Cardiac muscle cell (in vitro differentiated cells and primary cell): ENCODE data around the gene PLA2G4F. TPM values are rescaled to one million over a fixed set of nuclear protein-coding genes. Genes with fewer than 3 reads are reported as not detected.

ENCODE experiments used
- DNase-seq, 2 donors: peaks; one replicate each; pipeline versions ENCODE4 v3.0.0 to v3.0.0-alpha.2; 2010 to 2017; ENCODE audit warnings: low read depth in 1 of 2, low spot score in 1 of 2
- H3K27ac ChIP-seq: fragments of 200-600 bp; sonication (generic); 2 replicates; pipeline ENCODE4 v1.5.1; 2016
- H3K27me3 ChIP-seq: fragments of 200-600 bp; sonication (generic); 2 replicates; pipeline ENCODE4 v1.6.0; 2016; ENCODE audit warnings: control low read depth
- H3K36me3 ChIP-seq: fragments of 200-600 bp; sonication (generic); 2 replicates; pipeline ENCODE4 v1.5.1; 2016; ENCODE audit warnings: control low read depth
- H3K4me1 ChIP-seq: fragments of 200-600 bp; sonication (generic); 2 replicates; pipeline ENCODE4 v1.8.1; 2017; ENCODE audit warnings: low read depth, mild to moderate bottlenecking, mixed run types
- H3K4me3 ChIP-seq: fragments of 200-600 bp; sonication (generic); 2 replicates; pipeline ENCODE4 v1.5.1; 2016; ENCODE audit warnings: mild to moderate bottlenecking
- H3K9me3 ChIP-seq: fragments of 200-600 bp; sonication (generic); 2 replicates; pipeline ENCODE4 v1.5.1; 2017; ENCODE audit warnings: low read depth, mild to moderate bottlenecking, control low read depth
- polyA plus RNA-seq: library from polyadenylated mRNA; unstranded; fragments of >200 nt; fragmentation: Nextera tagmentation; extraction: Ambion mirVana; gene quantifications from 2 replicates; pipeline ENCODE4 v1.2.1, GENCODE V29; 2016
- total RNA-seq: library from RNA; depleted of rRNA; stranded (reverse); fragments of >200 nt; gene quantifications from 2 replicates; pipeline ENCODE4 v1.2.3, GENCODE V29; 2016
- TF ChIP-seq, protein P1 (sequence below): IDR thresholded peaks from 2 replicates; pipeline ENCODE4 v1.5.1; 2012; ENCODE audit warnings: low read depth, mild to moderate bottlenecking, low read length

PLA2G4F gene
- total and polyA plus RNA-seq, 2 experiments from 2014 or later, result 1.2 to 2.9 TPM

- no peak overlapping the region for H3K4me3 ChIP-seq
- no peaks in the 10 kb centered on the region for H3K36me3 ChIP-seq
- TF ChIP-seq, protein P1, sequence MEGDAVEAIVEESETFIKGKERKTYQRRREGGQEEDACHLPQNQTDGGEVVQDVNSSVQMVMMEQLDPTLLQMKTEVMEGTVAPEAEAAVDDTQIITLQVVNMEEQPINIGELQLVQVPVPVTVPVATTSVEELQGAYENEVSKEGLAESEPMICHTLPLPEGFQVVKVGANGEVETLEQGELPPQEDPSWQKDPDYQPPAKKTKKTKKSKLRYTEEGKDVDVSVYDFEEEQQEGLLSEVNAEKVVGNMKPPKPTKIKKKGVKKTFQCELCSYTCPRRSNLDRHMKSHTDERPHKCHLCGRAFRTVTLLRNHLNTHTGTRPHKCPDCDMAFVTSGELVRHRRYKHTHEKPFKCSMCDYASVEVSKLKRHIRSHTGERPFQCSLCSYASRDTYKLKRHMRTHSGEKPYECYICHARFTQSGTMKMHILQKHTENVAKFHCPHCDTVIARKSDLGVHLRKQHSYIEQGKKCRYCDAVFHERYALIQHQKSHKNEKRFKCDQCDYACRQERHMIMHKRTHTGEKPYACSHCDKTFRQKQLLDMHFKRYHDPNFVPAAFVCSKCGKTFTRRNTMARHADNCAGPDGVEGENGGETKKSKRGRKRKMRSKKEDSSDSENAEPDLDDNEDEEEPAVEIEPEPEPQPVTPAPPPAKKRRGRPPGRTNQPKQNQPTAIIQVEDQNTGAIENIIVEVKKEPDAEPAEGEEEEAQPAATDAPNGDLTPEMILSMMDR, result no peak
- no peaks in the 10 kb centered on the region for H3K27me3 ChIP-seq
- H3K27ac ChIP-seq, result no peak overlapping the region
- no peaks in the 10 kb centered on the region for H3K4me1 ChIP-seq
- no peaks in the 10 kb centered on the region for H3K9me3 ChIP-seq
- no peak for DNase-seq
Observed at GRCh38 chr15:42141795-42142667, 14.4 kb downstream of the PLA2G4F start.

DNA sequence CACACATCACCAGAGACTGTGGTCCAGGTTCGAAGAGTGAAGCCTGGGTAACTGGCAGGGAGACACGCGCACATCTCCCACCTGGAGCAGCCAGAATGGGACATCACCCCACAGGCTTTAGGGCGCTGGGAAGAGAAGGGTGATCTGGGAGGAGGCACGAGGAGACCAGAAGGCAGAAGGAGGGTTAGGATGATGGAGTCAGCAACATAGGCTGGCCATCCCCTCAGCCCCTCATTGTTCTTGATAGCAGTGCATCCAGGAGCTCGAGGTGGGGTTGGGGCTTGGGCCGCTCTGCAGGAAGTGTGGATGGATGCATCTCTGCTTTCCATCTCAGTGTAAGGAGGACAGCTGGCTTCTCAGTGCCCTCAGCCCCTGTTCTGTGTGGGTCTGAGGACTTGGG lies 15.2 kb downstream of the PLA2G4F start:
- H3K36me3 ChIP-seq, result no peaks in the 10 kb centered on the region
- H3K27me3 ChIP-seq, result no peaks in the 10 kb centered on the region
- TF ChIP-seq, protein P1, result no peak
- no peak overlapping the region for H3K27ac ChIP-seq
- no peak overlapping the region for H3K4me3 ChIP-seq
- no peaks in the 10 kb centered on the region for H3K9me3 ChIP-seq
- DNase-seq, result no peak
- H3K4me1 ChIP-seq, result no peaks in the 10 kb centered on the region

DNA sequence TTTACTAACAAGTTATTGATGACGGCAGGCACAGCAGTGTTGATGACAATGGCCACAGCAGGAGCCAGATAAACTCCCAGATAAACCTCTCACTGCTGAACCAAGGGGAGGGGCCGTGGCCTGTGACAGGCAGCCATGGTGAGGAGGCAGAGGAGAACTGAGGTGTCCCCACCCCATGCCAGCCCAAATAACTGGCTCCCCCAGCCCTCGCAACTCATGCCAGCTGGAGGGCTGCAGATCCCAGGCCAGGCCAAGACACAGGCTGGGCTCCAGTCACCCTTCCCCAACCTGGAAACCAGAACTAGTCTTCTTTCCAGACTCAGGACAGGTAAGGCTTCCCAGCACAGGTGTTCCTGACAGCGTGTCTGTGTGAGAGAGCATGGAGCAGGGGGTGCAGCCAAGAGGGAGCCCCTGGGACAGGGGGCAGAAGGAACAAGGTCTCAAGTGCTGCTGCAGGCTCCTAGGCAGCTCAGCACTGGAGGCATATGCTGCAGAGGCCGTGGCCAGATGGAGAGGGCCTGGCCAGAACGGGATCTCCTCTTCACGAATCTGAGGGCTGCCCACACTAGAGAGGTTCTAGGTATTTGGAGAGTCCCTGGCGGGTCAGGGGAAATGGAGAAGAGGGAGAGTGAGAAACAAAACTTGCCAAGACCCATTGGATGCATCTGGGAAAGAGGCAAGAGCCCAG lies 15.9 kb downstream of the PLA2G4F start:
- Histone ChIP-seq H3K27me3 (no peaks in the 10 kb centered on the region), H3K27ac (no peak overlapping the region), H3K4me1 (no peaks in the 10 kb centered on the region), H3K9me3 (no peaks in the 10 kb centered on the region), H3K36me3 (no peaks in the 10 kb centered on the region), H3K4me3 (no peak overlapping the region)
- TF ChIP-seq, protein P1, result no peak
- no peak for DNase-seq

DNA sequence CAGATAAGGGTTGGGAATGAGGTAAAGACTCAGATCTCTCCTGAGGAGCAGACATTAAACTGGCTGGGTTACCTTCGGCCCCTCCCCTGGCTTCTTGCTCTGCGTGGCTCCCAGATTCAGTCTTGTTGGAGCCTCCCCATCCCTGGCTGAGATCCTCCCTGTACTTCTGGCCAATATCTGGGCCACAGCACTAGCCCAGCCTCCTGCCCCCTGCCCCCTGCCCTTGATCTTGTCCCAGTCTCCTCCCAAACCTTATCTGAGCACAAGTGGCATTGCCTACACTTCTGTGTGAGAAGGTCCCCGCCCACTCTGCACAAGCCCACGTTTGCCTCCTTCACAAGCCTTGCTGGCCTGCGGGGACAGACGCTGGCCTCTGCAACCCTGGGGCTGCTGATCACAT lies 16.8 kb downstream of the PLA2G4F start:
- Histone ChIP-seq H3K36me3 (no peaks in the 10 kb centered on the region), H3K27ac (no peak overlapping the region), H3K27me3 (no peaks in the 10 kb centered on the region), H3K9me3 (no peaks in the 10 kb centered on the region), H3K4me3 (no peak overlapping the region), H3K4me1 (no peaks in the 10 kb centered on the region)
- no peak for DNase-seq
- TF ChIP-seq, protein P1, result no peak

DNA sequence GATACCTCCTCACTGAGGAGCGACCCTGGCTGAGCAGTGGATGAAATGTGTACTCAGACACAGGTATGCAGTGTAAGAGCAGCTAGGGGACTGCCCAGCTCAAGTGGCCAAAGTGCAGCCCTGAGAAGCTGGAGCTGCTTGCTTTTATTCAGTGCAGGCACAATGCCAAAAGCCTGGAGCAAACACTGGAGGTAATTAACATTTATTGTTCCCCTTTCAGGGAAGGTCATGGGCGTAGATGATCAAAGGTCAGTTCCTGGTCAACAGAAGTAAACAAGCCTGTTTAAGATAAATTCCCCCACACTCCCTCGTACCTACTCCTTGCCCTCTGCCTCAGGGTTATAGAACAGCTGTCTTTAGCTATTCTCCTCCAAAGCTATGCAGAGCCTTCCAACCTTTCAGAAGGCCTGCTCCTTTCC lies 17.5 kb downstream of the PLA2G4F start:
- Histone ChIP-seq H3K9me3 (no peaks in the 10 kb centered on the region), H3K4me1 (no peaks in the 10 kb centered on the region), H3K4me3 (no peak overlapping the region), H3K27ac (no peak overlapping the region), H3K27me3 (no peaks in the 10 kb centered on the region), H3K36me3 (no peaks in the 10 kb centered on the region)
- no peak for DNase-seq
- TF ChIP-seq, protein P1, result no peak
